HepG2 (cell line): Measurements from ENCODE around the gene ARF4. TPM values are rescaled to one million over a fixed set of nuclear protein-coding genes. Genes with fewer than 3 reads are reported as not detected.

ENCODE experiments used
- AGO2 ChIP-seq: fragments of 200-400 bp; formaldehyde crosslinking; optimal IDR thresholded peaks from 2 replicates; pipeline ENCODE3; 2017; ENCODE audit warnings: mild to moderate bottlenecking, low read depth, low read length, moderate library complexity
- AHR ChIP-seq: IDR thresholded peaks from 2 replicates; pipeline ENCODE4 v1.6.1; 2018; ENCODE audit warnings: missing genetic modification reagents, missing compliant biosample characterization
- CENPX ChIP-seq: sonication (generic); formaldehyde crosslinking; IDR thresholded peaks from 2 replicates; pipeline ENCODE4 v1.9.0; 2021; ENCODE audit warnings: mild to moderate bottlenecking, missing genetic modification reagents, moderate library complexity
- HDAC2 ChIP-seq: sonication (generic); formaldehyde crosslinking; IDR thresholded peaks from 2 replicates; pipeline ENCODE4 v1.4.0; 2020; ENCODE audit warnings: missing genetic modification reagents
- HNF4A ChIP-seq: sonication (generic); formaldehyde crosslinking; IDR thresholded peaks from 2 replicates; pipeline ENCODE4 v1.4.0; 2020; ENCODE audit warnings: missing genetic modification reagents
- KLF13 ChIP-seq: sonication (generic); formaldehyde crosslinking; IDR thresholded peaks from 2 replicates; pipeline ENCODE4 v1.4.0; 2020; ENCODE audit warnings: mild to moderate bottlenecking, missing genetic modification reagents
- KMT2A ChIP-seq: sonication (generic); formaldehyde crosslinking; IDR thresholded peaks from 2 replicates; pipeline ENCODE4 v1.4.0; 2020; ENCODE audit warnings: missing genetic modification reagents
- MAZ ChIP-seq, 2 experiments: sonication (generic) in 1 of 2; formaldehyde crosslinking in 1 of 2; IDR thresholded peaks; 2 replicates each; pipeline versions ENCODE4 v1.5.0 to v1.6.1; 2012 to 2020; ENCODE audit warnings: low read depth in 2 of 2, mild to moderate bottlenecking in 2 of 2, borderline replicate concordance in 1 of 2, improper control_type of control experiment in 1 of 2, low read length in 1 of 2, missing genetic modification reagents in 1 of 2, moderate library complexity in 1 of 2
- PRDM4 ChIP-seq: sonication (generic); formaldehyde crosslinking; IDR thresholded peaks from 2 replicates; pipeline ENCODE4 v1.9.0; 2021; ENCODE audit warnings: missing genetic modification reagents, borderline replicate concordance
- RELA ChIP-seq: sonication (generic); formaldehyde crosslinking; IDR thresholded peaks from 2 replicates; pipeline ENCODE4 v1.4.0; 2020; ENCODE audit warnings: missing genetic modification reagents
- RFX1 ChIP-seq: fragments of 450-650 bp; IDR thresholded peaks from 2 replicates; pipeline ENCODE4 v1.6.1; 2017
- SP140L ChIP-seq: sonication (generic); formaldehyde crosslinking; IDR thresholded peaks from 2 replicates; pipeline ENCODE4 v1.4.0; 2020; ENCODE audit warnings: missing genetic modification reagents, borderline replicate concordance
- STAT5B ChIP-seq: sonication (generic); formaldehyde crosslinking; IDR thresholded peaks from 2 replicates; pipeline ENCODE4 v1.4.0; 2020; ENCODE audit warnings: missing genetic modification reagents
- STAT6 ChIP-seq: sonication (generic); formaldehyde crosslinking; IDR thresholded peaks from 2 replicates; pipeline ENCODE4 v1.4.0; 2020; ENCODE audit warnings: missing genetic modification reagents, mild to moderate bottlenecking, borderline replicate concordance
- ZBTB8A ChIP-seq: sonication (generic); formaldehyde crosslinking; IDR thresholded peaks from 2 replicates; pipeline ENCODE4 v1.4.0; 2020; ENCODE audit warnings: mild to moderate bottlenecking, low read depth, missing genetic modification reagents, borderline replicate concordance
- ZFX ChIP-seq: sonication (generic); formaldehyde crosslinking; IDR thresholded peaks from 2 replicates; pipeline ENCODE4 v1.4.0; 2020; ENCODE audit warnings: mild to moderate bottlenecking, low read depth, missing genetic modification reagents, moderate library complexity
- ZHX1 ChIP-seq: sonication (generic); formaldehyde crosslinking; IDR thresholded peaks from 2 replicates; pipeline ENCODE4 v1.8.1; 2022; ENCODE audit warnings: low read depth, mild to moderate bottlenecking, missing genetic modification reagents
- ZNF12 ChIP-seq: sonication (generic); formaldehyde crosslinking; IDR thresholded peaks from 2 replicates; pipeline ENCODE4 v1.5.0; 2020; ENCODE audit warnings: missing genetic modification reagents
- ZNF136 ChIP-seq: sonication (generic); formaldehyde crosslinking; IDR thresholded peaks from 2 replicates; pipeline ENCODE4 v1.8.1; 2022; ENCODE audit warnings: low read depth, mild to moderate bottlenecking, moderate library complexity, missing genetic modification reagents
- ZNF160 ChIP-seq: sonication (generic); formaldehyde crosslinking; IDR thresholded peaks from 2 replicates; pipeline ENCODE4 v1.8.0; 2022; ENCODE audit warnings: mild to moderate bottlenecking, inconsistent platforms, missing genetic modification reagents
- ZNF251 ChIP-seq: sonication (generic); formaldehyde crosslinking; IDR thresholded peaks from 2 replicates; pipeline ENCODE4 v1.9.0; 2021; ENCODE audit warnings: mild to moderate bottlenecking, missing genetic modification reagents
- ZNF441 ChIP-seq: sonication (generic); formaldehyde crosslinking; IDR thresholded peaks from 2 replicates; pipeline ENCODE4 v1.7.0; 2021; ENCODE audit warnings: missing genetic modification reagents, borderline replicate concordance
- ZNF510 ChIP-seq: sonication (generic); formaldehyde crosslinking; IDR thresholded peaks from 2 replicates; pipeline ENCODE4 v1.4.0; 2020; ENCODE audit warnings: low read depth, mild to moderate bottlenecking, missing genetic modification reagents
- ZNF563 ChIP-seq: sonication (generic); formaldehyde crosslinking; IDR thresholded peaks from 2 replicates; pipeline ENCODE4 v1.8.0; 2022; ENCODE audit warnings: mild to moderate bottlenecking, moderate library complexity, missing genetic modification reagents
- polyA plus RNA-seq, 8 experiments: library from polyadenylated mRNA; depleted of rRNA in 3 of 8; stranded (reverse) in 7 of 8; unstranded in 1 of 8; fragments of >200 nt; fragmentation: Illumina TruSeq in 4 of 8; extraction: Trizol in 4 of 8; gene quantifications; 2 replicates each; pipeline versions ENCODE4 v1.2.1 to v1.2.3, GENCODE V29; 2011 to 2016; ENCODE audit warnings: low read depth in 4 of 8, missing spikeins in 1 of 8, mixed read lengths in 1 of 8; ENCODE audit not compliant: insufficient read depth in 1 of 8
- total RNA-seq, 5 experiments: library from RNA; depleted of rRNA; stranded (reverse); fragments of >200 nt; fragmentation: Illumina TruSeq; extraction: Trizol; gene quantifications; 2 replicates each; pipeline ENCODE4 v1.2.3, GENCODE V29; 2016; ENCODE audit warnings: low read depth in 1 of 5

The ARF4 gene
- total and polyA plus RNA-seq, 2 of the 13 experiments (the other 11 are each of a cell fraction or from before 2014, with no cell fraction given): 184 to 250 TPM

- no peak for TF ChIP-seq AHR (CRISPR knock-in tag)
- TF ChIP-seq ZNF441 (CRISPR knock-in tag): no peak
- no peak for TF ChIP-seq ZNF563 (CRISPR knock-in tag)
- TF ChIP-seq AGO2: peak; percentile 75
- TF ChIP-seq CENPX (CRISPR knock-in tag): no peak
- TF ChIP-seq SP140L (CRISPR knock-in tag): no peak
- no peak for TF ChIP-seq ZNF251 (CRISPR knock-in tag)
- TF ChIP-seq ZBTB8A (CRISPR knock-in tag): no peak
- no peak for TF ChIP-seq RFX1
- TF ChIP-seq HNF4A (CRISPR knock-in tag): no peak
- no peak for TF ChIP-seq ZHX1
- no peak for TF ChIP-seq HDAC2 (CRISPR knock-in tag)
- no peak for TF ChIP-seq ZNF12 (CRISPR knock-in tag)
- TF ChIP-seq STAT6 (CRISPR knock-in tag): no peak
- TF ChIP-seq MAZ (IDR thresholded peaks at IDR 0.05; ENCODE audit: borderline replicate concordance, low read depth, low read length): no peak
- TF ChIP-seq MAZ (CRISPR knock-in tag; IDR thresholded peaks at IDR 0.05; ENCODE audit: low read depth): peak; percentile 27; the same call in 1 of the 2 replicates
- TF ChIP-seq ZFX (CRISPR knock-in tag): no peak
- no peak for TF ChIP-seq PRDM4
- no peak for TF ChIP-seq ZNF160
- TF ChIP-seq KLF13 (CRISPR knock-in tag): no peak
- TF ChIP-seq ZNF510: no peak
- no peak for TF ChIP-seq ZNF136 (CRISPR knock-in tag)
- TF ChIP-seq KMT2A (CRISPR knock-in tag): no peak
- TF ChIP-seq STAT5B (CRISPR knock-in tag): no peak
- TF ChIP-seq RELA (CRISPR knock-in tag): no peak
These were observed 533 bp downstream of the ARF4 start (continued) for GRCh38 chr3:57596495-57597126.
